Lung (tissue), 12 donors: Measurements from ENCODE around the gene FHDC1. TPM values are rescaled to one million over a fixed set of nuclear protein-coding genes. Genes with fewer than 3 reads are reported as not detected.

ENCODE experiments used
- ATAC-seq: fragments of 200-7000 bp; cut with Tn5 transposase; one replicate; pipeline ENCODE4 v1.9.1; 2020; ENCODE audit warnings: moderate number of reproducible peaks; ENCODE audit not compliant: insufficient read depth, low FRiP score
- DNase-seq, 3 donors: peaks; one replicate each; pipeline ENCODE4 v3.0.0-alpha.2; 2013 to 2017
- H3K27ac ChIP-seq, 2 donors: one replicate each; pipeline ENCODE4 v1.5.1; 2013; ENCODE audit warnings: mild to moderate bottlenecking in 2 of 2, moderate library complexity in 2 of 2, control low read depth in 1 of 2, inconsistent platforms in 1 of 2, low read depth in 1 of 2, low read length in 1 of 2
- H3K27me3 ChIP-seq, 3 donors: one replicate each; pipeline ENCODE4 v1.5.1; 2013; ENCODE audit warnings: low read length in 2 of 3; ENCODE audit not compliant: control insufficient read depth in 3 of 3, insufficient read depth in 3 of 3
- H3K36me3 ChIP-seq, 4 donors: one replicate each; pipeline ENCODE4 v1.5.1; 2013; ENCODE audit warnings: low read length in 4 of 4, mild to moderate bottlenecking in 1 of 4, moderate library complexity in 1 of 4; ENCODE audit not compliant: control insufficient read depth in 4 of 4, insufficient read depth in 4 of 4
- H3K4me1 ChIP-seq, 5 donors: one replicate each; pipeline ENCODE4 v1.5.1; 2013; ENCODE audit warnings: low read length in 5 of 5, mild to moderate bottlenecking in 2 of 5, moderate library complexity in 1 of 5; ENCODE audit not compliant: control insufficient read depth in 5 of 5, insufficient read depth in 5 of 5
- H3K4me3 ChIP-seq: one replicate; pipeline ENCODE4 v1.5.1; 2013; ENCODE audit warnings: mild to moderate bottlenecking, control low read depth, moderate library complexity
- H3K9ac ChIP-seq, 2 donors: one replicate each; pipeline ENCODE4 v1.5.1; 2013; ENCODE audit warnings: low read length in 2 of 2, control low read depth in 1 of 2; ENCODE audit not compliant: insufficient read depth in 1 of 2
- H3K9me3 ChIP-seq, 4 donors: one replicate each; pipeline ENCODE4 v1.5.1; 2013; ENCODE audit warnings: low read length in 3 of 4, mild to moderate bottlenecking in 1 of 4, moderate library complexity in 1 of 4; ENCODE audit not compliant: control insufficient read depth in 4 of 4, insufficient read depth in 3 of 4
- CTCF ChIP-seq: IDR thresholded peaks from 2 replicates; pipeline ENCODE4 v1.5.1; 2012; ENCODE audit warnings: mild to moderate bottlenecking; ENCODE audit errors: control extremely low read depth, extremely low read depth
- WGBS, 2 donors: extraction: QIAGEN DNeasy Blood & Tissue Kit; methylation state at CpG; one replicate each; pipeline ENCODE4 v1.1.7; 2013; 5-methylcytosine and 5-hydroxymethylcytosine counted together
- polyA plus RNA-seq, 2 donors: library from polyadenylated mRNA; stranded (reverse); fragments of 200-250 nt; gene quantifications; one replicate each; pipeline ENCODE4 v1.2.1, GENCODE V29; 2013
- total RNA-seq, 2 donors: library from RNA; depleted of rRNA in 1 of 2; stranded (reverse); fragments of >200 nt in 1 of 2; gene quantifications; one replicate each; pipeline ENCODE4 v1.2.1, GENCODE V29; 2014 to 2021
- donor health status: control.
- donor health status: control.
- donor health status: Bipolar disorder and iron deficiency.
- donor health status: healthy.
- donor health status: DM: yes; HTN: yes; CAD: no.

Gene FHDC1
- total and polyA plus RNA-seq, 4 donors: 4.3 to 27.2 (median 17.3) TPM

- no peaks in the 10 kb centered on the region for H3K27me3 ChIP-seq
- H3K4me3 ChIP-seq: no peak overlapping the region
- peak in 1 of 3 donors; percentile 25 for DNase-seq
- H3K27ac ChIP-seq: peak overlapping the region in 1 of 2 donors; percentile 44
- H3K4me1 ChIP-seq: peaks cover 0 to 22% (median 8%) of the 10 kb centered on the region in 5 donors
- WGBS, 2 donors: 77 to 88% methylated on average over 12 of the region's 12 CpGs
- H3K9ac ChIP-seq: no peak overlapping the region
- peaks cover 0 to 3% (median 0%) of the 10 kb centered on the region in 4 donors for H3K9me3 ChIP-seq
- H3K36me3 ChIP-seq: peaks cover 0 to 20% (median 0%) of the 10 kb centered on the region in 4 donors
- peak; percentile 38 for ATAC-seq
- TF ChIP-seq CTCF: no peak
Observed at GRCh38 chr4:152972821-152973628, 36.9 kb downstream of the FHDC1 start.

DNA sequence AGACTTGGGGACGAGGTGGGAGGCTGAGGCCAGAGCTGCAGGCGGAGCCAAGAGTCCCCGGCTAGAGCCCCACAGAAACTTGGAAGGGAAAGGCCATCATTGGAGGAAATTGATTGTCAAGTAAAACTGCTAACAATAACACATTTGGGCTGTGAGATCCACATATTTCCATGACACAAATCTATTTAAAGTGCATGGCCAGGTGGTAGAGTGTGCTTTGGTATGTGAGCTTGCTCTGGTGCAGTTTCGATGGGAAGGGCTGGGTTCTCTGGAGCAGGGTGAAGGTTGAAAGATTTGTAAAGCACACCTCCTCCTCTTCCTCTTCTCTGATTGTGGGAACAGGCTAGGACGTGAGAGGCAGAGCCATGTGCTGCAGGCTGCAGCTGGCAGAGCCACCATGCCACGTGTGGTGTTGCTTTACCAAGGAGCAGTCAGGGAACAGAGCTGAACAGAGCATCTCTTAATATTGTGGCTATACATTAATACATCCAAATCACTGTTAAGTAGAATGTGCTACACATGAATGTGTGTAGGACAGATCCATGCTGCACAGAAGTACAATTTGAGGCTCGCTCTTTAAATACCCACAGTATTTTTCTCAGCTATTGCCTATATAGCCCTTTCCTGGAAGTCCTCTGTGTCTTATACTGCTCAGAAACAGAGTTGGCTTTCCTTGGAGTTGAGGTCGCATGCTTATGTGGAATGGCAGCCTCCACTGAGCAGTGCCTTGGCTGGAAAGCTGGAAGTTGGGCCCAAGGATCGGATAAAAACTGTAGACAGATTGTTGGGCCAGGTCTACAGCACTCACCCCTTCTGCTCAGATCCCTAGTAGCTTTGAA lies 37.7 kb downstream of the FHDC1 start:
- no peak for TF ChIP-seq CTCF
- H3K27ac ChIP-seq: peak overlapping the region in 1 of 2 donors; percentile 44
- no peak overlapping the region for H3K4me3 ChIP-seq
- peaks cover 0 to 20% (median 0%) of the 10 kb centered on the region in 4 donors for H3K36me3 ChIP-seq
- ATAC-seq (no peak), DNase-seq (no peak)
- H3K4me1 ChIP-seq: peaks cover 0 to 17% (median 7%) of the 10 kb centered on the region in 5 donors
- peaks cover 0 to 3% (median 0%) of the 10 kb centered on the region in 4 donors for H3K9me3 ChIP-seq
- 84 to 89% methylated on average over 9 of the region's 9 CpGs for WGBS, 2 donors
- H3K27me3 ChIP-seq: no peaks in the 10 kb centered on the region
- no peak overlapping the region for H3K9ac ChIP-seq

DNA sequence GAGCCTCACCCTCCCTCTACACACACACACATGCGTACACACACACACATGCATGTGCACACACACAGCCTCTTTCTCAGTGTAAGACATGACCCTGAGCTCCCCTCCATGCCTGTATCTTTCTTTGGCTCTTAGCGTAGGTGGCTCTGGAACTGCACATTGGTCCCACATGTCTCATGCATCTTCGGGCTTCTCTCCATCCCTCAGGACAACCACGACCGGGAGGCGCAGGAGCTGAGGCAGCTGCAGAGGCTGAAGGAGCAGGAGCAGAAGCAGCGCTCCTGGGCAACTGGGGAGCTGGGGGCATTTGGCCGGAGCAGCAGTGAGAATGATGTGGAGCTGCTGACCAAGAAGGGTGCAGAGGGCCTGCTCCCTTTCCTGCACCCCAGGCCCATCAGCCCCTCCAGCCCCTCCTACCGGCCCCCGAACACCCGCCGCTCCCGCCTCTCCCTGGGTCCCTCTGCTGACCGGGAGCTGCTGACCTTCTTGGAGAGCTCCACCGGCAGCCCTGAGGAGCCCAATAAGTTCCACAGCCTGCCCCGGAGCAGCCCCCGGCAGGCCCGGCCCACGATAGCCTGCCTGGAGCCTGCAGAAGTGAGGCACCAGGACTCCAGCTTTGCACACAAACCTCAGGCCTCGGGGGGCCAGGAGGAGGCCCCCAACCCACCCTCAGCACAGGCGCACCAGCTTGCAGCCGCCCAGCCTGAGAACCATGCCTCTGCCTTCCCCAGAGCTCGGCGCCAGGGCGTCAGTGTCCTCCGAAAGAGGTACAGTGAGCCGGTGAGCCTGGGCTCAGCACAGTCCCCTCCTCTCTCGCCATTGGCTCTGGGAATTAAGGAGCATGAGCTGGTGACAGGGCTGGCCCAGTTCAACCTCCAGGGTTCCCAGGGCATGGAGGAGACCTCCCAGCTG lies 38.6 kb downstream of the FHDC1 start:
- Histone ChIP-seq H3K4me3 (no peak overlapping the region), H3K27me3 (no peaks in the 10 kb centered on the region), H3K9me3 (peaks cover 0 to 3% (median 0%) of the 10 kb centered on the region in 4 donors), H3K27ac (no peak overlapping the region), H3K4me1 (peaks cover 0 to 11% (median 0%) of the 10 kb centered on the region in 5 donors), H3K9ac (no peak overlapping the region), H3K36me3 (peaks cover 0 to 20% (median 0%) of the 10 kb centered on the region in 4 donors)
- ATAC-seq (no peak), DNase-seq (no peak)
- WGBS, 2 donors: 92 to 95% methylated on average over 23 to 28 of the region's 28 CpGs
- TF ChIP-seq CTCF: no peak
